ENCODE measurements around the gene CDH20.

Gene CDH20

GRCh38 chr18:61333271-61333745 lies at the start of gene CDH20:
CDH20 (plus strand) TSS chr18:61333430.
- DNase-seq = no peak

- DNase-seq = no peak
Observed at GRCh38 chr18:61284039-61284438, 49.2 kb upstream of the CDH20 start.

DNA sequence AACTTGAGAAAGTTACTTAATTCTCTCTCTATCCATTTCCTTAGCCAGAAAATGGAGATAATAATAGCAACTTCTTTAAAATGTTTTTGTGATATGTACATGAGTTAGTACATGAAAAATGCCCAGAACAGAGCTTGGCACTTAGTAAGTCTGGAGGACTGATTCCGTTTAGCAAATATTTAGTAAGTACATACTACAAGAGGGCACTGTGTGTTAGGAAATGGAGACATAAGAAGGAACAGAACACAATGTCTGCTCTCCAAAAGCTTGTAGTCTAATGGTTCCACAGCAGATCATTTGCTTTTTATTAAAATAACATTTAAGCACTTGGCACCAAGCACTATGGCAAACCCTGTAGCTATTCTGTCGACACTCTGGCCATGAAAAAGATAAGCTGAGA lies 47.5 kb upstream of the CDH20 start:
- no peak for DNase-seq

GRCh38 chr18:61286867-61287266 lies 46.4 kb upstream of the CDH20 start:
- no peak for DNase-seq

- no peak for DNase-seq
Observed at GRCh38 chr18:61290616-61291015, 42.6 kb upstream of the CDH20 start.

GRCh38 chr18:61292280-61293035 lies 40.8 kb upstream of the CDH20 start:
- no peak for DNase-seq

DNA sequence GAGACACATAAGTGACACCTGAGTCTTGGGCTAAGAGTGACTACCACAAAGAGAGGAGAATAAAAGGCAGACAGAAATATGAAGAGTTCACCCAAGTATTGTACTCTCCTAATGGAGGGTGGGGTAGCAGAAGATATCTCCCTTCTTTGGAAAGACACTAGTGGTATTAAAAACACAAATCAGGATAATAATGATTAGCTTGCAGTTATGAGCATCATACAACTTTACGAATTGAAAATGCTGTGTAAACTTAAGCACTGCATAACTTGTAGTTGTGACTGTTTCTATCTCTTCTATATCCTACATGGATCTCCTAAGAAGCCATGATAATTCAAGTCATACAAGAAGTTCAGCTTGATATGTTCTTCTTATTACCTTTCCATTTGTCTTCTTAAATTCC lies 38.1 kb upstream of the CDH20 start:
- no peak for DNase-seq

- DNase-seq = no peak
Observed at GRCh38 chr18:61308004-61308403, 25.2 kb upstream of the CDH20 start.

- DNase-seq = no peak
Observed at GRCh38 chr18:61308795-61309393, 24.3 kb upstream of the CDH20 start.

DNA sequence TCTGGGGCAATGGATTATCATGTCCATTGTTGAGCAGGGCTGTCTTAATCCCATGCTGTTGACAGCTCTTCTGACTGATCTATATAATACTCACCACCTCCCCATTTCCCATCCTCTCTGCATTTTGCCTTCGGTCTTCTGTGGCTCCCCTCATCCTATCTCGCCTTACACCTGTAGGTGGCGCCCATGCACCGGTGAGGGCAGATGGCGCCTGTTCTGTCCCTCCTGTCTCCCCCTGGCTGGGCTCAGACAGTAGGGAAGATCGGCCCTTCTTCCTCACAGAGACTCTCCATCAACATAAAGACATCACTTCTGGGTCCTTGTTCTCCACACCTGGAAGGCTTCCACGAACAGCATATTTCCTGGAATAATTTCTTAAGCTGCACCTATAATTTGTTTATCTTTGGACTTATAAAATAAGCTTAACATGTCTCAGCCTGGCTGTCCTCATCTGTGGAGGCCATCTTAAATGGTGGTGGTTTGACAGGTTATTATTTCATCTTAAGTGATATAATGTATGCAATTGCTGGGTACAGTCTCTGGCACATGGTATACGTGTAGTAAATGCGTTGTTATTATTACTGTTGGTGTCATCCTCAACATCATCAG lies 10.9 kb upstream of the CDH20 start:
- peak in 1 of 2 donors; percentile 18 for DNase-seq

DNA sequence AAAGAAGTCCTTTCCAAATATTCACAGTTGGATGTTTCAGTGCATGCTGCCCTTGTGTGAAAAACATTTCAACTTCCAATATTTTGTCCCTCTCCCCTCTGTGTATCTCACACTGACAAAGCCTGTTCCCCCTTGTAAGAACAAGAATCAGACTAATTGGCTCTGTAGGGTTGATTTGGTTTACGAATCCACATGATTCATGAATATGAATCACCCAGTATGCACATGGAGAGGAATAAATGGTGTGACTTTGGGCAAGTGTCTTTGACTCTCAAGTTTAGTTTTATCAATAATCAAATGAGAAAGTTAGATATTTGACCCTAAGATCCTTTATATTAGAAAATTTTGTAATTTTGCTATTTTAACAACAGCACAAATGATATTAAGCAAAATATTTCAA lies 9.3 kb upstream of the CDH20 start:
- no peak for DNase-seq

DNA sequence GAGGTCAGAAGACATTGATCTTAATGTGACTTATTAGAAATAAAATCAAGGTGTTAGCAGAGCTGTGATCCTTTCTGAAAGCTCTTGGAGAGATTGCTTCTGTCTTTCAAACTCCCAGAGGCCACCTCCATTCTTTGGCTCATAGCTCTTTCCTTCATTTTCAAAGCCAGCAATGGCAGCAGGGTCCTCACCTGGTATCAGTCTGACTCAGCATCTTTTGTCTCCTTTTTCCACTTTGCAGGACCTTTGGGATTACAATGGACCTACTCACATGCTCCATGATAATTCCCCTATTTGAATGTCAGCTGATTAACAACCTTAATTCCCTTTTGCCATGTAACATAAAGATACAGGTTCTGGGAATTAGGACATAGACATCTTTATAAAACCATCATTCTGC lies 6.8 kb upstream of the CDH20 start:
- DNase-seq = no peak

DNA sequence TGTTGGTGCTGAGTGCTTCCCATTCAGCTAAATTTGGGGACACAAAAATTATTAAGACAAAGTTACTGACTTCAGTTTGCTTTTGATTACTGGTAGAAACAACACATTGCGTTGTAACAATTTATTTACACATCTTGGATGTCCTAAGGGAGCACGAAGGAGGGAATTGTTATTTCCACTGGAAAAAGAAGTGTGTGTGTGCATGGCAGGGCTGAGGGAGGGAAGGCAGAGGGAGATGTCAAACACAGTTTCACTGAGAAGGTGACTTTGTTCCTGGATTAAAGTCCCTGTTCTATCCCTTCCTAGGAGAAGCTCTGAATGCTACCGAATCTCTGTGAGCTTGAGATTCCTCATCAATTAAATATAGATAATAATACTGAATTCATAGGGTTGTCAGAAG lies 3.8 kb upstream of the CDH20 start:
- no peak for DNase-seq

GRCh38 chr18:61331051-61331450 lies 2.2 kb upstream of the CDH20 start:
- no peak for DNase-seq

DNA sequence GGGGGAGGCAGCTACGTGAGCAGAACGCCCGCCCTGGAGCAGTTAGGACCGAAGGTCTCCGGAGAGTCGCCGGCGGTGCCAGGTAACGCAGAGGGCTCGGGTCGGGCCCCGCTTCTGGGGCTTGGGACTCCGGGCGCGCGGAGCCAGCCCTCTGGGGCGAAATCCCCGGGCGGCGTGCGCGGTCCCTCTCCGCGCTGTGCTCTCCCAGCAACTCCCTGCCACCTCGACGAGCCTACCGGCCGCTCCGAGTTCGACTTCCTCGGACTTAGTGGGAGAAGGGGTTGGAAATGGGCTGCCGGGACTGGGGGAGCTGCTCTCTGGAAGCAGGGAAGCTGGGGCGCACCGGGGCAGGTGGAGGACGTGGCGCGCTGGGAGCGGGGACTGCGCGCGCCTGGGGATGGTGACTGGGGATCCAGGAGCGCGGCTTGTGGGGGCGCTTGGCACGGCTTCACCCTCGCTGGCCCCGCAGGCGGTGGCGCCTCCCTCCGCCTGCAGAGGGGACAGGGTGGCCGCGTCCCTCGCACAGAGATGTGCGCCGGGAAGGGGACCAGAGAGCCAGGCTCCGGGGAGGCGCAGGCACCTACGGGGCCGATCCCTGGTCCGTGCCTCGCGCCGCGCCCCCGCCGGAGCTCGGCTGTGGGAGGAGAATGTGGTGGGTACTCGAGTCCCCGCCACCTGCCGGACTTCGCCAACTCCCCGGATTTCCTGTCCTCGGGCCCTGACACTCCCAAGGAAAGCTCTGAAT lies 688 bp downstream of the CDH20 start:
- no peak for DNase-seq

- no peak for DNase-seq
Observed at GRCh38 chr18:61334491-61334850, 1.2 kb downstream of the CDH20 start.

- no peak for DNase-seq
Observed at GRCh38 chr18:61334951-61335683, 1.9 kb downstream of the CDH20 start.

DNA sequence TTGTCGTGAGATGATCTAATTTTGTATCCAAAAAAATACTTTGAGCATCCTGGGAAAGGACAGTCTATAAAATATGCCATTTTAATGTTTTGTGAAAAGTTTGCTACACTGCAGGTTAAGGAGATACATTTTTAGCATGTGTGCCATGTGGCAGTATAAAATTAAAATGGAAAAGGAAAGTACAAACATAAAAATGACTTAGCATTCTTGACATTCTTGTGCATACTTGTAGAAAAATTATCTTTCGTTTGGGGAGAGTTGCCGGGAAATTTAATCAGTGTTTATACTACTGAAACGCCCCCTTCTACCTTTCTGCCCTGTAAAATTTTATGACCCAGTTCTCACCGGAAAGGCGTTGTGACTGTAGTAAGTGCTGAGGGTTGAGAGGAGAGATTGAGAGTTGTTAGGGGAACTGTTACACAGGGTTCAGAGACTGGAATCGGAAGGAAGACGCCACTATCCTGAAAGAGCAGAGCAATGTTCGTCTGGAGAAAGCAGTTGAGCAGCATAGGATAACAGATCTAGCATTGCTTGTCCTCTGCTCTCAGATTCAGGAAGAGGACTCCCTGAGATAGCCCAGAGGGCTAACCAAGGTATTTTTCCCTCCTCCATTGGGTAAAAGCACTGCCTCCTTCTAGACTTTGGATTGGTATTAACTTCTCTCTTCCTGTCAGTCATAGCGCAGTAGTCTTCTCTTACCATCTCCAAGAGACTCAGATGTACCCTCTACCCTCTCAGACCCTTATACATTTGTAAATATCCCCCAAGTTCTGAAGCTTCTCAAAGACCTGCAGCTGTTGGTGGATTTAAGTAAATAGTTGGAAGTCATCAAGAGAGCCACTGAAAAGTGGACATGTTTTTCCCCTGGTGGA lies 2.7 kb downstream of the CDH20 start:
- no peak for DNase-seq

DNA sequence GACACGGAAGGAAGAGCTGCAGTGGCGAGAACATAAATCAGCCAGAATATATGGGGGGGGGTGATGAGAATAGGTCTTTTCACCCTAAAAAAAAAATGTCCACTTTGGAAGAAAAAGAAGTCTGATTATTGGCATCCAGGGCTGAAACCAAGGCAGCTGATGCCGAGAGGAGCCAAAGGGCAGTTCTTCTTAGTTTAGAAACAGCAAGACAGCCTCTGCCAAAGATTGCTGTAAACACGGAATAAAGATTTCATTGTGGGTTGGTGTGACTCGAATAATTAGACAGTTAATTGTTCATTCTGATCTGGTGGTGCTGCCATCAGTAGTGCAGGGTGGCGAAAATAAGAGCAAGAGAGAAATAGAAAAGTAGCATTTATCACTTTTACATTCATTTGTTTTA lies 3.5 kb downstream of the CDH20 start:
- no peak for DNase-seq

GRCh38 chr18:61337527-61337926 lies 4.3 kb downstream of the CDH20 start:
- DNase-seq = no peak

- no peak for DNase-seq
Observed at GRCh38 chr18:61340148-61340547, 6.9 kb downstream of the CDH20 start.

DNA sequence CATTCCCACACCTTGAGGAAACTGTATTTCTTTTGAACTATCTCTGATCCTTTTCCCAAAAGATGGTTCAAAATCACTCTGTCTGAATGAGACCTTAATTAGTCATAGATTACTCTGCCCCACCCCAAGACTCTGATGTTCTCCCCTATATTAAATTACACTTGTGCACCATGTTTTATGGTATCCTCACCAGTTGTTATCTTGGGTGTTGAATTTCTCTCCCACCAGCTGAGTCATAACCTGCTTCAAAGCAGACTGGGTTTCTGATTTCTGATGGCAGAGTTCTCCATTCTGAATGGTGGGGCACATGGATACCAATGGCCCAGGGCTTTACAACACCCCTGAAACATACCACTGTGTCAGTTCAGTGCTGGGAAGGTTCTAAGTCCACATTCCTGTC lies 15.0 kb downstream of the CDH20 start:
- no peak for DNase-seq

Data from CD4-positive, alpha-beta T cell treated with Interleukin-4 for 1 hour (primary cell).